ENCODE measurements around the gene SOBP. TPM values are rescaled to one million over a fixed set of nuclear protein-coding genes. Genes with fewer than 3 reads are reported as not detected.

SOBP gene
- total RNA-seq, 2 donors from 2014 or later: 0.06 TPM; not detected in 1

Other genes with a start within 250 kb of the SOBP start
- 10 to 100 TPM; 10.4 to 13.6 TPM for gene PDSS2, start 30.6 kb upstream of the SOBP start, total RNA-seq